H1 (cell line): Measurements from ENCODE around the gene ELAPOR1. TPM values are rescaled to one million over a fixed set of nuclear protein-coding genes. Genes with fewer than 3 reads are reported as not detected.

Source experiments
- CTCF ChIA-PET: fragments of 300-600 bp; sonication (Branson Sonifier 250); formaldehyde crosslinking; loops from one replicate; lab custom pipeline; 2021; ENCODE audit not compliant: partially characterized antibody; lab: Charles Lee
- POLR2A ChIA-PET: fragments of 300-600 bp; sonication (Branson Sonifier 250); formaldehyde crosslinking; loops from one replicate; lab custom pipeline; 2021; ENCODE audit warnings: inconsistent platforms; ENCODE audit not compliant: partially characterized antibody; lab: Charles Lee
- DNase-seq, 2 experiments: peaks; one replicate each; pipeline versions ENCODE4 v3.0.0 to v3.0.0-alpha.2; 2010 to 2022; ENCODE audit warnings: low spot score in 2 of 2, low read depth in 1 of 2, mixed read lengths in 1 of 2
- FAIRE-seq: peaks from 2 replicates; lab custom pipeline; 2011; peaks lifted over from hg19 to GRCh38; lab: Jason Lieb, UNC
- H2AFZ ChIP-seq: 2 replicates; pipeline ENCODE4 v1.8.1; 2012; ENCODE audit warnings: low read length, inconsistent platforms
- H2AK5ac ChIP-seq: 2 replicates; pipeline ENCODE4 v1.6.1; 2013; ENCODE audit warnings: low read depth, low read length
- H2BK120ac ChIP-seq: replicated peaks from 2 replicates; pipeline ENCODE3; 2013; ENCODE audit warnings: low read depth, low read length, inconsistent platforms
- H2BK12ac ChIP-seq: 2 replicates; pipeline ENCODE4 v1.6.1; 2013; ENCODE audit warnings: low read depth, low read length
- H2BK15ac ChIP-seq: 2 replicates; pipeline ENCODE4 v1.6.1; 2013; ENCODE audit warnings: low read length
- H2BK20ac ChIP-seq: 2 replicates; pipeline ENCODE4 v1.6.1; 2013; ENCODE audit warnings: low read length
- H2BK5ac ChIP-seq: 2 replicates; pipeline ENCODE4 v1.6.1; 2013; ENCODE audit warnings: low read depth, low read length
- H3K14ac ChIP-seq: 2 replicates; pipeline ENCODE4 v1.6.1; 2013; ENCODE audit warnings: inconsistent platforms; ENCODE audit not compliant: insufficient read length
- H3K18ac ChIP-seq: 2 replicates; pipeline ENCODE4 v1.6.1; 2013; ENCODE audit warnings: low read length; ENCODE audit errors: extremely low read depth
- H3K23ac ChIP-seq: 2 replicates; pipeline ENCODE4 v1.6.1; 2013; ENCODE audit warnings: inconsistent platforms; ENCODE audit not compliant: insufficient read length
- H3K23me2 ChIP-seq: 2 replicates; pipeline ENCODE4 v1.6.1; 2013; ENCODE audit warnings: low read depth, low read length
- H3K27ac ChIP-seq: 2 replicates; pipeline ENCODE4 v1.6.1; 2011; ENCODE audit warnings: low read depth, low read length, inconsistent platforms
- H3K27me3 ChIP-seq, 4 experiments: replicated peaks in 1 of 4; 1 replicate in 1 of 4; 2 replicates in 3 of 4; pipeline versions ENCODE4 v1.6.1 to v1.8.1; 2011 to 2013; ENCODE audit warnings: low read length in 3 of 4, mild to moderate bottlenecking in 3 of 4, inconsistent platforms in 2 of 4, mixed read lengths in 2 of 4, moderate library complexity in 1 of 4; ENCODE audit not compliant: control insufficient read depth in 3 of 4, insufficient read depth in 3 of 4; ENCODE audit errors: extremely low read depth in 1 of 4
- H3K36me3 ChIP-seq, 4 experiments: 2 replicates each; pipeline versions ENCODE4 v1.6.1 to v1.8.1; 2011 to 2013; ENCODE audit warnings: mild to moderate bottlenecking in 4 of 4, low read length in 3 of 4, moderate library complexity in 2 of 4, control low read depth in 1 of 4, inconsistent platforms in 1 of 4; ENCODE audit not compliant: insufficient read depth in 4 of 4, control insufficient read depth in 2 of 4
- H3K4ac ChIP-seq: replicated peaks from 2 replicates; pipeline ENCODE3; 2013; ENCODE audit warnings: low read length, low read depth, mixed read lengths, inconsistent platforms; ENCODE audit not compliant: insufficient read length
- H3K4me1 ChIP-seq, 4 experiments: replicated peaks in 1 of 4; 1 replicate in 1 of 4; 2 replicates in 3 of 4; pipeline versions ENCODE4 v1.6.1 to v1.8.1; 2011 to 2013; ENCODE audit warnings: low read length in 3 of 4, inconsistent platforms in 2 of 4, mixed read lengths in 1 of 4; ENCODE audit not compliant: insufficient read depth in 4 of 4, control insufficient read depth in 3 of 4
- H3K4me2 ChIP-seq, 2 experiments: 2 replicates each; pipeline versions ENCODE4 v1.6.1 to v1.8.1; 2011 to 2013; ENCODE audit warnings: low read depth in 2 of 2, low read length in 2 of 2, control low read depth in 1 of 2, inconsistent platforms in 1 of 2, mild to moderate bottlenecking in 1 of 2; ENCODE audit not compliant: insufficient read depth in 1 of 2
- H3K4me3 ChIP-seq, 4 experiments: fragments of 200-600, 300-600 bp in 1 of 4; sonication (generic), shearing (Covaris generic), sonication (Bioruptor Twin) in 1 of 4; 2 replicates each; pipeline versions ENCODE4 v1.5.1 to v1.8.1; 2011 to 2016; ENCODE audit warnings: low read length in 4 of 4, low read depth in 3 of 4, control low read depth in 2 of 4, inconsistent platforms in 2 of 4, mild to moderate bottlenecking in 2 of 4, mixed read lengths in 1 of 4, moderate library complexity in 1 of 4; ENCODE audit not compliant: insufficient read depth in 2 of 4; ENCODE audit errors: extremely low read depth in 1 of 4
- H3K56ac ChIP-seq: replicated peaks from 2 replicates; pipeline ENCODE3; 2013; ENCODE audit warnings: low read depth, mild to moderate bottlenecking, mixed read lengths, low read length, inconsistent platforms; ENCODE audit not compliant: insufficient read length
- H3K79me1 ChIP-seq: 2 replicates; pipeline ENCODE4 v1.6.1; 2013; ENCODE audit warnings: low read depth, low read length, control low read depth
- H3K79me2 ChIP-seq, 2 experiments: 2 replicates each; pipeline versions ENCODE4 v1.6.1 to v1.8.1; 2012 to 2013; ENCODE audit warnings: low read length in 2 of 2, mild to moderate bottlenecking in 2 of 2, inconsistent platforms in 1 of 2; ENCODE audit not compliant: insufficient read depth in 2 of 2, control insufficient read depth in 1 of 2
- H3K9ac ChIP-seq, 4 experiments: replicated peaks in 1 of 4; 1 replicate in 1 of 4; 2 replicates in 3 of 4; pipeline versions ENCODE4 v1.6.1 to v1.8.1; 2011 to 2013; ENCODE audit warnings: low read depth in 3 of 4, low read length in 3 of 4, control low read depth in 2 of 4, mild to moderate bottlenecking in 2 of 4, moderate library complexity in 2 of 4, inconsistent platforms in 1 of 4; ENCODE audit errors: extremely low read depth in 1 of 4
- H3K9me3 ChIP-seq, 2 experiments: 2 replicates each; pipeline versions ENCODE4 v1.6.1 to v1.8.1; 2012 to 2013; ENCODE audit warnings: mild to moderate bottlenecking in 2 of 2, moderate library complexity in 2 of 2, control low read depth in 1 of 2, inconsistent platforms in 1 of 2, low read depth in 1 of 2, low read length in 1 of 2, mixed read lengths in 1 of 2; ENCODE audit not compliant: insufficient read depth in 2 of 2
- H4K20me1 ChIP-seq, 2 experiments: replicated peaks in 1 of 2; 2 replicates each; pipeline versions ENCODE3 to v1.8.1; 2011 to 2013; ENCODE audit warnings: inconsistent platforms in 2 of 2, low read length in 2 of 2, mild to moderate bottlenecking in 1 of 2; ENCODE audit not compliant: insufficient read depth in 2 of 2, control insufficient read depth in 1 of 2
- H4K5ac ChIP-seq: 2 replicates; pipeline ENCODE4 v1.6.1; 2013; ENCODE audit warnings: low read length, low read depth, mixed read lengths, inconsistent platforms; ENCODE audit not compliant: insufficient read length
- H4K8ac ChIP-seq: 2 replicates; pipeline ENCODE4 v1.8.0; 2013; ENCODE audit warnings: mild to moderate bottlenecking, moderate library complexity, low read length, inconsistent platforms; ENCODE audit not compliant: insufficient read depth; ENCODE audit errors: extremely low read depth
- H4K91ac ChIP-seq: replicated peaks from 2 replicates; pipeline ENCODE3; 2013; ENCODE audit warnings: low read length, mixed read lengths, inconsistent platforms; ENCODE audit not compliant: insufficient read length
- BACH1 ChIP-seq: IDR thresholded peaks from 2 replicates; pipeline ENCODE4 v1.6.1; 2012; ENCODE audit warnings: low read length, improper control_type of control experiment
- CEBPB ChIP-seq: IDR thresholded peaks from 2 replicates; pipeline ENCODE4 v1.6.1; 2012; ENCODE audit warnings: low read depth, low read length
- CTCF ChIP-seq, 3 experiments: IDR thresholded peaks; 1 replicate in 2 of 3; 2 replicates in 1 of 3; pipeline versions ENCODE4 v1.5.1 to v1.6.1; 2011; ENCODE audit warnings: low read length in 3 of 3, mild to moderate bottlenecking in 3 of 3, inconsistent platforms in 2 of 3, low read depth in 1 of 3, moderate library complexity in 1 of 3; ENCODE audit not compliant: insufficient read depth in 1 of 3; ENCODE audit errors: control extremely low read depth in 1 of 3
- EGR1 ChIP-seq: IDR thresholded peaks from 2 replicates; pipeline ENCODE4 v1.6.1; 2011; ENCODE audit warnings: low read depth, low read length, borderline replicate concordance
- SP1 ChIP-seq: IDR thresholded peaks from 2 replicates; pipeline ENCODE4 v1.6.1; 2011; ENCODE audit warnings: low read depth, low read length
- TAF1 ChIP-seq: IDR thresholded peaks from 2 replicates; pipeline ENCODE4 v1.6.1; 2011; ENCODE audit warnings: mild to moderate bottlenecking, low read depth, low read length
- TAF7 ChIP-seq: optimal IDR thresholded peaks from 2 replicates; pipeline ENCODE3; 2011; ENCODE audit warnings: low read depth, mild to moderate bottlenecking, inconsistent platforms, low read length, moderate library complexity, borderline replicate concordance
- WGBS, 2 experiments: shearing (Covaris generic) in 1 of 2; methylation state at CpG; one replicate each; pipeline versions ENCODE4 v1.1.6 to v1.1.7; 2013 to 2015; ENCODE audit warnings: low lambda C conversion rate in 2 of 2, mixed read lengths in 2 of 2, inconsistent platforms in 1 of 2, low coverage in 1 of 2, missing lambda C conversion rate in 1 of 2; ENCODE audit not compliant: insufficient replicate concordance in 2 of 2, insufficient coverage in 1 of 2, insufficient read length in 1 of 2; ENCODE audit errors: extremely low coverage in 1 of 2, missing lambda C conversion rate in 1 of 2; 5-methylcytosine and 5-hydroxymethylcytosine counted together
- polyA plus RNA-seq, 7 experiments: library from polyadenylated mRNA; depleted of rRNA in 3 of 7; stranded (reverse) in 5 of 7; unstranded in 2 of 7; fragments of >200 nt in 5 of 7; fragments of 200-250 nt in 2 of 7; gene quantifications; 1 replicate in 5 of 7; 2 replicates in 1 of 7; 4 replicates in 1 of 7; pipeline versions ENCODE4 v1.2.1 to v1.2.3, GENCODE V29; 2011 to 2013; ENCODE audit warnings: missing spikeins in 2 of 7, mixed read lengths in 2 of 7
- total RNA-seq: library from RNA; stranded (reverse); fragmentation: NEBNext Ultra II Directional; extraction: Animal tissue kit (Norgen Biotek cat#: 25700); gene quantifications from 2 replicates; pipeline ENCODE4 v1.2.1, GENCODE V29; 2021
- TF ChIP-seq, protein P1 (sequence below): IDR thresholded peaks from 2 replicates; pipeline ENCODE4 v1.6.1; 2012; ENCODE audit warnings: low read length, inconsistent platforms
- TF ChIP-seq, protein P2 (sequence below): IDR thresholded peaks from 2 replicates; pipeline ENCODE4 v1.6.1; 2011; ENCODE audit warnings: low read length, improper control_type of control experiment

ELAPOR1 gene
- total and polyA plus RNA-seq, 2 of the 8 experiments (the other 6 are each of a cell fraction or from before 2014, with no cell fraction given): 1.2 to 2.5 TPM

- Histone ChIP-seq H3K79me1 (no peaks in the 10 kb centered on the region), H4K5ac (no peak overlapping the region), H2BK12ac (no peak overlapping the region), H2AFZ (no peak overlapping the region), H3K4me1 (no peaks in the 10 kb centered on the region; a peak in 1 of 7 replicates), H3K9ac (no peak overlapping the region), H4K20me1 (no peaks in the 10 kb centered on the region), H2AK5ac (no peak overlapping the region), H2BK120ac (no peak overlapping the region), H3K9me3 (no peaks in the 10 kb centered on the region), H3K4ac (no peak overlapping the region), H4K91ac (no peak overlapping the region), H3K23me2 (no peaks in the 10 kb centered on the region; the same call in 1 of the 2 replicates), H3K27me3 (peaks cover 0 to 11% (median 4%) of the 10 kb centered on the region in 4 experiments; a peak in 5 of 7 replicates), H3K4me3 (no peak overlapping the region), H2BK5ac (no peak overlapping the region), H2BK15ac (no peak overlapping the region), H3K23ac (no peak overlapping the region), H3K27ac (no peak overlapping the region), H3K18ac (no peak overlapping the region), H3K56ac (no peak overlapping the region), H4K8ac (no peak overlapping the region), H3K4me2 (no peak overlapping the region), H3K14ac (no peak overlapping the region), H3K79me2 (no peaks in the 10 kb centered on the region), H2BK20ac (no peak overlapping the region), H3K36me3 (no peaks in the 10 kb centered on the region)
- no peak for DNase-seq
- ChIA-PET POLR2A (interaction anchor here (0.8 to 8.6 kb wide), 3 partner anchors 7 to 17 kb away, joined by 3 to 106 read pairs (median 6); partner anchors contain the start of gene TMEM167B), CTCF (interaction anchor here (1.1 to 4.8 kb wide), 2 partner anchors 7 to 146 kb away, joined by 3 to 32 read pairs; no protein-coding TSS in a partner anchor)
- 76% methylated on average over 7 of the region's 7 CpGs; no CpG with 5 or more reads in 1 of the 2 experiments for WGBS, 2 experiments
- FAIRE-seq: no peak
- TF ChIP-seq BACH1 (no peak), CEBPB (no peak), TAF1 (no peak), TAF7 (no peak), CTCF (IDR thresholded peaks at IDR 0.05; ENCODE audit: control extremely low read depth in 1 of 3, insufficient read depth in 1 of 3, low read depth in 1 of 3, low read length in 3 of 3) (no peak), SP1 (no peak), EGR1 (no peak)
- TF ChIP-seq, protein P1, sequence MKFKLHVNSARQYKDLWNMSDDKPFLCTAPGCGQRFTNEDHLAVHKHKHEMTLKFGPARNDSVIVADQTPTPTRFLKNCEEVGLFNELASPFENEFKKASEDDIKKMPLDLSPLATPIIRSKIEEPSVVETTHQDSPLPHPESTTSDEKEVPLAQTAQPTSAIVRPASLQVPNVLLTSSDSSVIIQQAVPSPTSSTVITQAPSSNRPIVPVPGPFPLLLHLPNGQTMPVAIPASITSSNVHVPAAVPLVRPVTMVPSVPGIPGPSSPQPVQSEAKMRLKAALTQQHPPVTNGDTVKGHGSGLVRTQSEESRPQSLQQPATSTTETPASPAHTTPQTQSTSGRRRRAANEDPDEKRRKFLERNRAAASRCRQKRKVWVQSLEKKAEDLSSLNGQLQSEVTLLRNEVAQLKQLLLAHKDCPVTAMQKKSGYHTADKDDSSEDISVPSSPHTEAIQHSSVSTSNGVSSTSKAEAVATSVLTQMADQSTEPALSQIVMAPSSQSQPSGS: no peak
- TF ChIP-seq, protein P2, sequence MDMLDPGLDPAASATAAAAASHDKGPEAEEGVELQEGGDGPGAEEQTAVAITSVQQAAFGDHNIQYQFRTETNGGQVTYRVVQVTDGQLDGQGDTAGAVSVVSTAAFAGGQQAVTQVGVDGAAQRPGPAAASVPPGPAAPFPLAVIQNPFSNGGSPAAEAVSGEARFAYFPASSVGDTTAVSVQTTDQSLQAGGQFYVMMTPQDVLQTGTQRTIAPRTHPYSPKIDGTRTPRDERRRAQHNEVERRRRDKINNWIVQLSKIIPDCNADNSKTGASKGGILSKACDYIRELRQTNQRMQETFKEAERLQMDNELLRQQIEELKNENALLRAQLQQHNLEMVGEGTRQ: no peak
Observed at GRCh38 chr1:109107785-109108184, 6.1 kb upstream of the ELAPOR1 start.
